ENCODE measurements around the gene ARMC3.
"Not testable (repeated sequence)": the region's sequence is repeated elsewhere in the genome, so short reads cannot be mapped to it uniquely, and the experiment has no call there.

Gene ARMC3

GRCh38 chr10:22908837-22909236 lies 19.0 kb upstream of the ARMC3 start:
- ATAC-seq = no peak
- TF ChIP-seq CSDC2 (CRISPR knock-in tag; IDR thresholded peaks at IDR 0.05) = no peak
- no peak for TF ChIP-seq CREB5 (CRISPR knock-in tag; IDR thresholded peaks at IDR 0.05; ENCODE audit: low read depth)
- no peak for TF ChIP-seq ZNF70 (CRISPR knock-in tag; IDR thresholded peaks at IDR 0.05)
- no peak for TF ChIP-seq ZC3H10 (CRISPR knock-in tag; IDR thresholded peaks at IDR 0.05)
- no peak for TF ChIP-seq ZFP30 (CRISPR knock-in tag; IDR thresholded peaks at IDR 0.05)
- TF ChIP-seq ZFP3 (CRISPR knock-in tag; IDR thresholded peaks at IDR 0.05) = no peak
- no peak for TF ChIP-seq TSHZ2 (CRISPR knock-in tag; IDR thresholded peaks at IDR 0.05)
- no peak for TF ChIP-seq ESRRG (CRISPR knock-in tag; IDR thresholded peaks at IDR 0.05)
- no peak for TF ChIP-seq ISL1 (CRISPR knock-in tag; IDR thresholded peaks at IDR 0.05)
- no peak for TF ChIP-seq GLIS3 (CRISPR knock-in tag; IDR thresholded peaks at IDR 0.05)
- TF ChIP-seq ARNTL (CRISPR knock-in tag; IDR thresholded peaks at IDR 0.05; ENCODE audit: borderline replicate concordance, low read depth) = no peak
- TF ChIP-seq OSR1 (CRISPR knock-in tag; IDR thresholded peaks at IDR 0.05) = no peak
- no peak for TF ChIP-seq ZNF8 (CRISPR knock-in tag; IDR thresholded peaks at IDR 0.05)
- TF ChIP-seq RARB (CRISPR knock-in tag; IDR thresholded peaks at IDR 0.05) = no peak
- no peak for TF ChIP-seq ZNF565 (CRISPR knock-in tag; conservative IDR thresholded peaks at IDR 0.05; ENCODE audit: low read depth)
- TF ChIP-seq PATZ1 (CRISPR knock-in tag; IDR thresholded peaks at IDR 0.05; ENCODE audit: borderline replicate concordance) = no peak

- not testable (repeated sequence) for ATAC-seq
Observed at GRCh38 chr10:22909673-22910072, 18.2 kb upstream of the ARMC3 start.

- TF ChIP-seq ZFP3 (CRISPR knock-in tag; IDR thresholded peaks at IDR 0.05) (no peak), CSRNP3 (CRISPR knock-in tag; IDR thresholded peaks at IDR 0.05) (no peak), BACH2 (CRISPR knock-in tag; IDR thresholded peaks at IDR 0.05; ENCODE audit: borderline replicate concordance) (no peak), CSDC2 (CRISPR knock-in tag; IDR thresholded peaks at IDR 0.05) (no peak), ZFP30 (CRISPR knock-in tag; IDR thresholded peaks at IDR 0.05) (no peak), RARB (CRISPR knock-in tag; IDR thresholded peaks at IDR 0.05) (no peak), ISL1 (CRISPR knock-in tag; IDR thresholded peaks at IDR 0.05) (no peak), PATZ1 (CRISPR knock-in tag; IDR thresholded peaks at IDR 0.05; ENCODE audit: borderline replicate concordance) (no peak), ZC3H10 (CRISPR knock-in tag; IDR thresholded peaks at IDR 0.05) (no peak), ZNF70 (CRISPR knock-in tag; IDR thresholded peaks at IDR 0.05) (no peak), TOX (CRISPR knock-in tag; IDR thresholded peaks at IDR 0.05; ENCODE audit: borderline replicate concordance) (no peak), ZNF565 (CRISPR knock-in tag; conservative IDR thresholded peaks at IDR 0.05; ENCODE audit: low read depth) (no peak), POU6F1 (CRISPR knock-in tag; IDR thresholded peaks at IDR 0.05; ENCODE audit: borderline replicate concordance, low read depth) (no peak), ESRRG (CRISPR knock-in tag; IDR thresholded peaks at IDR 0.05) (no peak), ZNF8 (CRISPR knock-in tag; IDR thresholded peaks at IDR 0.05) (no peak)
Observed at GRCh38 chr10:22911067-22911466, 16.8 kb upstream of the ARMC3 start.

More at GRCh38 chr10:22911067-22911466, 16.8 kb upstream of the ARMC3 start:
- ATAC-seq = no peak
